ENCODE results near the gene RTN4RL1. TPM values are rescaled to one million over a fixed set of nuclear protein-coding genes. Genes with fewer than 3 reads are reported as not detected.

The RTN4RL1 gene
- total RNA-seq, 2 donors from 2014 or later, result 3.1 to 3.6 TPM

GRCh38 chr17:1912146-1912545 is 113.0 kb downstream of the RTN4RL1 start:
- ATAC-seq (no peak), DNase-seq (no peak)
- intact Hi-C loops (cut with DNase I), result no loop called here
- Histone ChIP-seq H3K9me3 (no peaks in the 10 kb centered on the region), H3K27ac (no peak overlapping the region), H3K4me3 (no peak overlapping the region), H3K27me3 (peaks cover 0 to 10% of the 10 kb centered on the region in 2 donors), H3K4me1 (peaks cover 11% of the 10 kb centered on the region), H3K36me3 (replicated peaks in 1 of 2; ENCODE audit: insufficient read depth in 1 of 2, low read depth in 2 of 2) (no peaks in the 10 kb centered on the region)
- 40 to 43% methylated on average over 7 of the region's 7 CpGs for WGBS, 2 donors
- no peak for TF ChIP-seq POLR2A (IDR thresholded peaks at IDR 0.05)

GRCh38 chr17:1909985-1910384 is 115.1 kb downstream of the RTN4RL1 start:
- 58 to 63% methylated on average over 2 to 3 of the region's 3 CpGs for WGBS, 2 donors
- Histone ChIP-seq H3K9me3 (no peaks in the 10 kb centered on the region), H3K27me3 (peaks cover 0 to 14% of the 10 kb centered on the region in 2 donors), H3K27ac (no peak overlapping the region), H3K4me3 (no peak overlapping the region), H3K4me1 (peaks cover 11% of the 10 kb centered on the region), H3K36me3 (replicated peaks in 1 of 2; ENCODE audit: insufficient read depth in 1 of 2, low read depth in 2 of 2) (no peaks in the 10 kb centered on the region)
- TF ChIP-seq CTCF (IDR thresholded peaks at IDR 0.05) (no peak), POLR2A (IDR thresholded peaks at IDR 0.05) (no peak)
- intact Hi-C loops (cut with DNase I), result loop anchor here (5.0 kb wide), 1 partner anchor 117 kb away; the partner anchor contains the start of gene RTN4RL1
- ATAC-seq, result no peak
- DNase-seq, result no peak

GRCh38 chr17:1908699-1909309 is 116.3 kb downstream of the RTN4RL1 start:
- ATAC-seq, result peak; percentile 92
- peaks cover 11% of the 10 kb centered on the region for H3K4me1 ChIP-seq
- H3K27ac ChIP-seq, result no peak overlapping the region
- WGBS, 2 donors, result 5 to 13% methylated on average over 7 to 22 of the region's 22 CpGs
- peak; percentile 63 to 91 (median 77) for TF ChIP-seq CTCF (IDR thresholded peaks at IDR 0.05)
- no peak for TF ChIP-seq POLR2A (IDR thresholded peaks at IDR 0.05)
- DNase-seq, result peak; percentile 74 to 83 (median 76)
- no peaks in the 10 kb centered on the region for H3K9me3 ChIP-seq
- H3K27me3 ChIP-seq, result peaks cover 0 to 14% of the 10 kb centered on the region in 2 donors
- intact Hi-C loops (cut with DNase I), result loop anchor here (5.0 kb wide), 1 partner anchor 118 kb away; the partner anchor contains the start of gene RTN4RL1
- no peak overlapping the region for H3K4me3 ChIP-seq
- no peaks in the 10 kb centered on the region for H3K36me3 ChIP-seq (replicated peaks in 1 of 2; ENCODE audit: insufficient read depth in 1 of 2, low read depth in 2 of 2)

- H3K27me3 ChIP-seq, result peaks cover 0 to 14% of the 10 kb centered on the region in 2 donors
- H3K4me3 ChIP-seq, result no peak overlapping the region
- H3K27ac ChIP-seq, result no peak overlapping the region
- no peaks in the 10 kb centered on the region for H3K36me3 ChIP-seq (replicated peaks in 1 of 2; ENCODE audit: insufficient read depth in 1 of 2, low read depth in 2 of 2)
- intact Hi-C loops (cut with DNase I), result loop anchor here (5.0 kb wide), 1 partner anchor 119 kb away; the partner anchor contains the start of gene RTN4RL1
- ATAC-seq (no peak), DNase-seq (peak in 1 of 4 donors; percentile 15)
- WGBS, 2 donors, result 10 to 21% methylated on average over 25 to 49 of the region's 49 CpGs
- H3K9me3 ChIP-seq, result no peaks in the 10 kb centered on the region
- peaks cover 11% of the 10 kb centered on the region for H3K4me1 ChIP-seq
- TF ChIP-seq POLR2A (IDR thresholded peaks at IDR 0.05) (no peak), CTCF (IDR thresholded peaks at IDR 0.05) (no peak)
These were observed 117.0 kb downstream of the RTN4RL1 start for GRCh38 chr17:1907909-1908698.

- TF ChIP-seq CTCF (IDR thresholded peaks at IDR 0.05), result no peak
- no peak for TF ChIP-seq POLR2A (IDR thresholded peaks at IDR 0.05)
- no peak overlapping the region for H3K27ac ChIP-seq
- no peaks in the 10 kb centered on the region for H3K36me3 ChIP-seq (replicated peaks in 1 of 2; ENCODE audit: insufficient read depth in 1 of 2, low read depth in 2 of 2)
- no peaks in the 10 kb centered on the region for H3K9me3 ChIP-seq
- ATAC-seq (no peak), DNase-seq (peak in 3 of 4 donors; percentile 20 to 26 (median 22))
- H3K4me3 ChIP-seq, result no peak overlapping the region
- intact Hi-C loops (cut with DNase I), result loop anchor here (5.0 kb wide), 1 partner anchor 120 kb away; the partner anchor contains the start of gene RTN4RL1
- H3K27me3 ChIP-seq, result peaks cover 0 to 13% of the 10 kb centered on the region in 2 donors
- 55 to 59% methylated on average over 12 to 17 of the region's 17 CpGs for WGBS, 2 donors
- peaks cover 11% of the 10 kb centered on the region for H3K4me1 ChIP-seq
These were observed 117.9 kb downstream of the RTN4RL1 start for GRCh38 chr17:1907216-1907631.
